C1 segment of cervical spinal cord (tissue), 14 donors: ENCODE measurements around the gene OSTC.

ENCODE experiments used
- DNase-seq, 14 donors: peaks; one replicate each; lab custom pipeline; 2025; lab: John Stamatoyannopoulos, UW

Gene OSTC

DNA sequence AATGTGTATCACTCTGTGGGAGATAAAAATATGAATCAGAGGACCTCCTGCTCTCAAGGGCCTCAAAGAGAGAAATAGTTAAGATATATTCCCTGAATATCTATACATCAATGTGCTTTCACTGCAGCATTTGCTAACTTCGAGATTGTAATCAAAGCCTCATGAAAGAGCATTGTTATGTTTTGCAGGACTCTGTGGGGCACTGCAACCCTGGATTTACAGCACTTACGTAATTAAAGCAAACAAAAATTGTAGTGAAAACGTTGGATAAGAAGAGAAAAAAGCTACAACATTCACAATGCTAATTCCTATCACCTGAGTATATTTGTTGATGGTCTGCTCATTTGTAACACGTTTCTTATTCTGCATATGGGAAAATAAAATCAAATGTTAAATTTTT lies 64.5 kb downstream of the OSTC start:
- no peak for DNase-seq

DNA sequence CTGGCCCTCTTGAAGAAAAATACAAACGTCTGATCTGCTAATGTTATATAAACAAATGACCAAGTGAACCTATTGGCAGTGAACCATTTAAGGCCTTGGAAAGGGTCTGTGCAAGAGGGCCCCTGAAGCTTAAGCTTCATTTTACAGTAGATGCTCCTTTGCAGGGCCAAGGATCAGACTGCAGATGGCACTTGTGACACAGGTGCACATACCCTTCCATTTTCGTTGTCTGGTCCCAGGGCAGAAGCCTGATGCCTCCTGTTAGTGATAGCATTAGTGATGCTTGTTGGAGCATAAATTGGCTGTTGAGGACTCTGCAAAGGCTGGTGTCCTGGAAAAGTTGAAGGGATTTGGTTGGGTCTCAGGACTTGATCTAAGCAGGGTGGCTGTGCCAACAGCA lies 65.9 kb downstream of the OSTC start:
- no peak for DNase-seq

DNA sequence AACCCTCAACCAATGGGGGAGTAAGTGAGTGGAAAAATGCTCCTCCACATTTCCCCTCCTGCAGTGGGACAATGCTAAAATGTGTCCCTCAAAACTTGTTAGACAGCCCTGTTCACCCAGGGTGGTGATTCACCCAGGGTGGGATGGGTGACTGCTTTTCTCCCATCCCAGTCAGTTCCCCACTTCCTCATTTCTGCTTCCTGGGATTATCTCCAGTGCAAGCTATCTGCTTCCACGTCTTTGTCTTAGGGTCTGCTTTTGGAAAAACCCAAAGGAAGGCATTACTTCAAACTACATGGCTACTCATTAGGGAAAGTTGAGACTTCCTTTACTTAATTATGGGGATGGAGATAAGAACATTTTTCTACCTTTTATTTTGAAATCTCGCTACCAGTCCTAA lies 67.0 kb downstream of the OSTC start:
- DNase-seq = no peak
